Activated CD4-positive, alpha-beta T cell treated with anti-CD3 and anti-CD28 coated beads for 1 hour (primary cell): Measurements from ENCODE around the gene LORICRIN.

Experiments
- DNase-seq: peaks from one replicate; pipeline ENCODE4 v3.0.0-alpha.2; 2020

LORICRIN gene

GRCh38 chr1:153251087-153251486, 8.4 kb upstream of the LORICRIN start:
- DNase-seq = no peak

- no peak for DNase-seq
These were observed 7.9 kb upstream of the LORICRIN start for GRCh38 chr1:153251562-153251961.

- no peak for DNase-seq
These were observed 7.5 kb upstream of the LORICRIN start for GRCh38 chr1:153251988-153252387.

DNA sequence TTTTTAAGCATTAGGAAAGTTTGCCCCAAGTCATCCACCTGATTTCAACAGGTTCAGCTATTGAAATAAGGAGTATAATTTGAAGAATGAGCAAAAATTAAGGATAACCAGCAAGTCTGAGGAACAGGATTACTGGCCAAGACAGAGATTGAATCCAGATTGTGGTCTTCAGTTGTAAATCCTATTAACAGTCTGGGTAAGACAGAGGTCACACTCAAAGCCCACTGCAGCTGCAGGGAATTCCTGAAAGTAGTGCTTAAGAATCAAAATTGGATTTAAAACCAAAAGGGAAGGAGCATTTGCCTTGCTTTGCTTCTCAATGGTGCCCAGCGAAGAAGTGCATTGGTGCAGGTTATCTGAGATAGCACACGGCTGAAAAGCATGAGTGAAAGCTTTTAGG, 6.4 kb upstream of the LORICRIN start:
- DNase-seq = no peak

DNA sequence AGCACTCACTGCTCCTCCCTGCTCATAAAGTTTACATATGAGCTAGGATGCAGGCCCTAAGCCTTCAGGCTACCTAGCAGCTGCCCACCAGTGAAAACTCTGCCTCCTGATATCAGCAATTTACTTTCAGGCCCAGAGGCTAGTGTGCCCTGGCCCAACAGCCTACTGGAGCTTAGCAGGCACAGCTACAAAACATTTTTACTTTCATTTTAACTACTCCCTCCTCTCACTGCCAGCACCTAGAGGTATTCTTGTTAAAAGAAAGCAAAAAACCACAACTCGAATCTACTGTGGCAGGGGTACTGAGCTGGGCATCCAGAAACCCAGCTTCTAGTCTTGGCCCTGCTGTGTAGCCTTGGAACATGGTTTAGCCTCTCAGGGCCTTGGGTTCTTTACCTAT, 5.8 kb upstream of the LORICRIN start:
- DNase-seq = no peak

GRCh38 chr1:153260585-153261280, 1.2 kb downstream of the LORICRIN start:
- DNase-seq = no peak

GRCh38 chr1:153261281-153262069, 2.0 kb downstream of the LORICRIN start:
- peak; percentile 24 for DNase-seq

GRCh38 chr1:153262070-153262366, 2.5 kb downstream of the LORICRIN start:
- DNase-seq = no peak

- no peak for DNase-seq
These were observed 3.1 kb downstream of the LORICRIN start for GRCh38 chr1:153262462-153263157.

GRCh38 chr1:153265457-153265856, 6.0 kb downstream of the LORICRIN start:
- no peak for DNase-seq

DNA sequence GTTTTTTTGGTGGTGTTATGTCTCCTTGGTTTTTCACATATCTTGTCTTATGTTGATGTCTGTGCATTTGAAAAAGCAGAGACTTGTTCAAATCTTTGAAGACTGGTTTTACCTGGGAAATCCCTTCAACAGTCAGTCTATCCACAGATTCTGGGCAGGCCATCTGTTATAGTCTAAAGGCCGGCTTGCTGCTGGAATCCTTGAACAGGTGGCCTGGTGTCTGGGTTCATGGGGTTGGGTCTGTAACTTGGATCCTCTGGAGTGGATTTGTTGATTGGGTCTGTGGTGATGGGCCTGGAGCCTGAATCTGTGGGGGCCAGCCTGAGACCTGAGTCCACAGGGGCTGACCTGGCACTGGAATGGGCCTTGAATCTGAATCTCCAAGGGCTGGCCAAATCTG, 12.2 kb downstream of the LORICRIN start:
- no peak for DNase-seq

DNA sequence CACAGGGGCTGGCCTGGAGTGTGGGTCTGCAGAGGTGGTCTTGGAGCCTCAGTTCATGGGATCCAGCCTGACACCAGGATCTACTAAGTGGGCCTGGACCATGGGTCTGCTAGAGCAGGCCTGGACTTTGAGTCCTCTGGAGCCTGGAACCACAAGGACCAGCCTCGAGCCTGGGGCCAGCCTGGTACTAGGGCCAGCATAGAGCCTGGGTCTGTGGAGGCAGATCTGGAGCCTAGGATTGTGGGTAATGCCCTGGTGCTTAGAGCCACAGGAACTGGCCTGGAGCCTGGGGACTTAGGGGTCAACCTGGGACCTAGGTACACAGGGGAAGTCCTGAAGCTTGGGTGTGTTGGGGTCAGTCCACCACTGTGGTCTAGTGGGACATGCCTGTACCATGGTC, 12.7 kb downstream of the LORICRIN start:
- DNase-seq = no peak

GRCh38 chr1:153277852-153278251, 18.4 kb downstream of the LORICRIN start:
- no peak for DNase-seq

- no peak for DNase-seq
These were observed 29.3 kb downstream of the LORICRIN start for GRCh38 chr1:153288634-153289275.

- no peak for DNase-seq
These were observed 32.0 kb downstream of the LORICRIN start for GRCh38 chr1:153291514-153291913.

GRCh38 chr1:153292185-153292584, 32.7 kb downstream of the LORICRIN start:
- no peak for DNase-seq

DNA sequence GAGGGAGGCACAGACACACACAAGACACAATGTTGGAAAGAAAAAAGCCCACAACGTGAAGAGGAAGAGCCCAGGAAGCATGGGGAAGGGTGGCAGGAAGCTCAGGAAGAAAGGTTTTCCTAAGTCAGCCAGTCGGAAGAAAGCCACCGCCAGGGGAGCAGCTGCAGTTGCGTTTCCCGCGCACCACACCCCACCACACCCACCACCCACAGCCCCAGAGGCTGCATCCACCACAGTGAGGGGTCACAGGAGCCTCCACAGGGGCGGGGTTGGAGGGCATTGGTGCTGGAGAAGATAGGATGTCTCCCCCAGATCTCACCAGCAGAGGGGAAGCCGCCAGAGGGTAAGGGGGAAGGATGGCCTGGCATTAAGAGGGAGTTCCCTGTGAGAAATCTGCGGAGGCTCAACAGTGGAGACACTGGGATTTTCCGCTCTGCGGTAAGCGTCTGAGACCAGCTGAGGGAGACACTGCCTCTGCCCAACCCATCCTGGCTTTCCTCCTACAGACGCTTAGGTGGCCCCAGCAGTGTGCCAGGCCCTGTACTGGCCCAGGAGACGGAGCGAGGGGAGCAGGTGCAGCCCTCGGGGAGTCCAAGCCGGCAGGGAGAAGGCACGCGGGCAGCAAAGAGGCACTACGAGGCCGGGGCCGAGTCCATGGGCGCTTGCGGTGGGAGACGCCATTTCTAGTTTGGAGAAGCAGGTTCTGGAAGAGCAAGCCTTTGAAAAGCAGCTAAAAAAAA, 33.4 kb downstream of the LORICRIN start:
- no peak for DNase-seq

GRCh38 chr1:153293480-153293775, 33.9 kb downstream of the LORICRIN start:
- DNase-seq = no peak

GRCh38 chr1:153293851-153294250, 34.4 kb downstream of the LORICRIN start:
- no peak for DNase-seq

GRCh38 chr1:153302308-153302707, 42.8 kb downstream of the LORICRIN start:
- no peak for DNase-seq

GRCh38 chr1:153305682-153306081, 46.2 kb downstream of the LORICRIN start:
- DNase-seq = no peak

DNA sequence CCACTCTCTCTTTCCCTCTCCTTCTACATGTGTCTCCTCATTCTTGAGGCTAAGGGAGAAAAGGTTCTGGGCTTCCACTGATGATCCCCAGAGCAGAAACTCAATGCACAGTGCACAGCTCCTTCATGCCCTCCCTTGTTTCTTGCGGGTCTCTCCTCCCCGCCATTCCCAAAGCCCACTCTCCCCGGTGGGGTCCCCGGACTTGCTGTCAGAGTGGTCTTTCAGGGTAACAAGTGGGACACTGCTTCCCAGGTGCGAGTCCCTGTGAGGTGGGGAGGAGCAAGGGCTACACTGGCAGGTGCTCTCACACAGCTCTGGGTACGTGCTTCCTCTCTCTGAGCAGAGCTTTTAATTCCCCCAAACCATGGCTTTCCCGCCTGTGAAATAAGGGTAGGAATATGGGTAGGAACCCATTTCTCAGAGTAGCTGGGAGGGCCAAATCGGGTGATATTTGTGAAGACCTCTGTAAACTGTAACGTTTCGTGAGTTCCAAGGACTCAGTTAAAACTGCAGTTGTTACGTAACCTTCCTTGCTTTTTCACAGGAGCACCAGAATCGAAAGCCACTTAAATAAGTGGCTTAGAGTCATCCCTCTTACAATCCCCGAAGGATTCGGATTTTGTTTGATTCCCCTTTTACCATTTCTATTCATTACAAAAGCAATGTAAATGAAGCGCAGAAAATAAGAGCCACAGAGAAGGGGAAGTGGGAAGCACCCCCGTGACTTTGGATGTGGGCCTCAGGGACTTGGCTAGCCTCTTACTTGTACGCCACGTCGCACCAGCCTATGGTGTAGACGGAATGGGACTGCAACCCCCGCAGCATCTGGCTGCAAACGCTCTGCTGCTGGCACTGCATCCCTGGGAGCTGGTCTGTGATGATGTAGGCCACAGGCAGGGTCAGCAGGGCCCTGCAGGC, 47.1 kb downstream of the LORICRIN start:
- DNase-seq = no peak
